A673 (cell line): ENCODE measurements around the gene CHD2.

Source experiments
- EZH2 ChIP-seq: fragments of 200-600 bp; sonication (generic); IDR thresholded peaks from 2 replicates; pipeline ENCODE4 v1.6.1; 2017; ENCODE audit warnings: borderline replicate concordance, low read depth, mild to moderate bottlenecking, mixed read lengths, antibody characterized with exemption, low read length; ENCODE audit not compliant: poor library complexity, severe bottlenecking
- TF ChIP-seq, protein P1 (sequence below): fragments of 300-800, 200-600 bp; sonication (generic); conservative IDR thresholded peaks from 2 replicates; pipeline ENCODE4 v1.5.1; 2017; ENCODE audit warnings: low read depth, mild to moderate bottlenecking, antibody characterized with exemption, low read length, moderate library complexity, mixed read lengths

DNA sequence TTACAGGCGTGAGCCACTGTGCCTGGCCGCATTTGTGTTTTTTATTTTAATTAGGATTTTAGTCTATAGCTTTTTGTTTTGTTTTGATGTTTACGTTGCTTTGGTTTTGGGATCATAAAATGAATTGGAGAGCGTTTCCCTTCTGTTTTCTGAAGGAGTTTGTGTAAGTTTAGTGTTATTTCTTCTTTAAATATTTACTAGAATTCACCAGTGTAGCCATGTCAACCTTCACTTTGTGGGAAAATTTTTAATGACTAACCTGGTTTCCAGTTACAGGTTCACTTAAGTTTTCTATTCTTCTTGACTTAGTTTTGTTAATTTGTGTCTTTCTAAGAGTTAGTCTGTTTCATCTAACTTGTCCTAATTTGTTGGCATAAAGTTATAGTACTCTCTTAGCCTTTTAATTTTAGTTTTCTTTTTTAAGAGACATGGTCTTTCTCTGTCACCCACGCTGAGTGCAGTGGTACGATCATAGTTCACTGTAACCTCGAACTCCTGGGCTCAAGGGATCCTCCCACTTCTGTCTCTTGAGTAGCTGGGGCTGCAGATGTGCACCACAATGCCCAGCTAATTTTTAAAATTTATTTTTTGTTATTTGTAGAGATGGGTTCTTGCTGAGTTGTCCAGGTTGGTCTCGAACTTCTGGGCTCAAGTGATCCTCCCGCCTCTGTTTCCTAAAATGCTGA, 61.0 kb downstream of the CHD2 start:
- TF ChIP-seq, protein P1, sequence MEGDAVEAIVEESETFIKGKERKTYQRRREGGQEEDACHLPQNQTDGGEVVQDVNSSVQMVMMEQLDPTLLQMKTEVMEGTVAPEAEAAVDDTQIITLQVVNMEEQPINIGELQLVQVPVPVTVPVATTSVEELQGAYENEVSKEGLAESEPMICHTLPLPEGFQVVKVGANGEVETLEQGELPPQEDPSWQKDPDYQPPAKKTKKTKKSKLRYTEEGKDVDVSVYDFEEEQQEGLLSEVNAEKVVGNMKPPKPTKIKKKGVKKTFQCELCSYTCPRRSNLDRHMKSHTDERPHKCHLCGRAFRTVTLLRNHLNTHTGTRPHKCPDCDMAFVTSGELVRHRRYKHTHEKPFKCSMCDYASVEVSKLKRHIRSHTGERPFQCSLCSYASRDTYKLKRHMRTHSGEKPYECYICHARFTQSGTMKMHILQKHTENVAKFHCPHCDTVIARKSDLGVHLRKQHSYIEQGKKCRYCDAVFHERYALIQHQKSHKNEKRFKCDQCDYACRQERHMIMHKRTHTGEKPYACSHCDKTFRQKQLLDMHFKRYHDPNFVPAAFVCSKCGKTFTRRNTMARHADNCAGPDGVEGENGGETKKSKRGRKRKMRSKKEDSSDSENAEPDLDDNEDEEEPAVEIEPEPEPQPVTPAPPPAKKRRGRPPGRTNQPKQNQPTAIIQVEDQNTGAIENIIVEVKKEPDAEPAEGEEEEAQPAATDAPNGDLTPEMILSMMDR = no peak
- no peak for TF ChIP-seq EZH2
